ENCODE data around the gene MAST1.

Gene MAST1

DNA sequence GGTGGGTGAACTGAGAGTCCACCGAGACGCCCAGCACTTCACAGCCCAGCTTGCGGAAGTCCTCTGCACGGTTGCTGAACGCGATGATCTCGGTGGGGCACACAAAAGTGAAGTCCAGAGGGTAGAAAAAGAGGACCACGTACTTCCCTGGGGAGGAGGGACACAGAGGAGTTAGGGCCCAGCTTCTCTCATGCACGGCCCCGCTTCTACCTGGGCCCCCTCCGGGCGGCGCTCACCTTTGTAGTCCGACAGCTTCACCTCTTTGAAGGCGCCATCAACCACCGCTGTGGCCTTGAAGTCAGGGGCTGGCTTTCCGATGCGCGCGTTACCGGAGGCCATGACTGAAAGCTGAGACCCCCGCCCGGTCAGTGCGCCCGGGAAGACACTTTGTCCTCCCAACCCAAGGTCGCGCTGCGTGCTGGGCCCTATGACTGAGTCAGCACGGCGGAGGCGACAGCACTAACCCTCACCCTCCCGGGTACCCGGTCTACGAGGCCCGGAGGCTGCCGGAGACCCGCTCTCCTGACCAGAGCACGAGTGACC is 37.3 kb upstream of the MAST1 start:
- DNase-seq (ENCODE audit: low spot score) = no peak
- TF ChIP-seq, protein P1, sequence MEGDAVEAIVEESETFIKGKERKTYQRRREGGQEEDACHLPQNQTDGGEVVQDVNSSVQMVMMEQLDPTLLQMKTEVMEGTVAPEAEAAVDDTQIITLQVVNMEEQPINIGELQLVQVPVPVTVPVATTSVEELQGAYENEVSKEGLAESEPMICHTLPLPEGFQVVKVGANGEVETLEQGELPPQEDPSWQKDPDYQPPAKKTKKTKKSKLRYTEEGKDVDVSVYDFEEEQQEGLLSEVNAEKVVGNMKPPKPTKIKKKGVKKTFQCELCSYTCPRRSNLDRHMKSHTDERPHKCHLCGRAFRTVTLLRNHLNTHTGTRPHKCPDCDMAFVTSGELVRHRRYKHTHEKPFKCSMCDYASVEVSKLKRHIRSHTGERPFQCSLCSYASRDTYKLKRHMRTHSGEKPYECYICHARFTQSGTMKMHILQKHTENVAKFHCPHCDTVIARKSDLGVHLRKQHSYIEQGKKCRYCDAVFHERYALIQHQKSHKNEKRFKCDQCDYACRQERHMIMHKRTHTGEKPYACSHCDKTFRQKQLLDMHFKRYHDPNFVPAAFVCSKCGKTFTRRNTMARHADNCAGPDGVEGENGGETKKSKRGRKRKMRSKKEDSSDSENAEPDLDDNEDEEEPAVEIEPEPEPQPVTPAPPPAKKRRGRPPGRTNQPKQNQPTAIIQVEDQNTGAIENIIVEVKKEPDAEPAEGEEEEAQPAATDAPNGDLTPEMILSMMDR (conservative IDR thresholded peaks at IDR 0.05; ENCODE audit: low read depth) = no peak
- peak overlapping the region; percentile 100 for H3K27ac ChIP-seq
- CTCF ChIA-PET = interaction anchor here (0.6 to 1.3 kb wide), 4 partner anchors 23 to 47 kb away, joined by 3 to 8 read pairs (median 5); no protein-coding TSS in a partner anchor
- POLR2A ChIA-PET (ENCODE audit: low non-redundant PET) = no interaction called here

DNA sequence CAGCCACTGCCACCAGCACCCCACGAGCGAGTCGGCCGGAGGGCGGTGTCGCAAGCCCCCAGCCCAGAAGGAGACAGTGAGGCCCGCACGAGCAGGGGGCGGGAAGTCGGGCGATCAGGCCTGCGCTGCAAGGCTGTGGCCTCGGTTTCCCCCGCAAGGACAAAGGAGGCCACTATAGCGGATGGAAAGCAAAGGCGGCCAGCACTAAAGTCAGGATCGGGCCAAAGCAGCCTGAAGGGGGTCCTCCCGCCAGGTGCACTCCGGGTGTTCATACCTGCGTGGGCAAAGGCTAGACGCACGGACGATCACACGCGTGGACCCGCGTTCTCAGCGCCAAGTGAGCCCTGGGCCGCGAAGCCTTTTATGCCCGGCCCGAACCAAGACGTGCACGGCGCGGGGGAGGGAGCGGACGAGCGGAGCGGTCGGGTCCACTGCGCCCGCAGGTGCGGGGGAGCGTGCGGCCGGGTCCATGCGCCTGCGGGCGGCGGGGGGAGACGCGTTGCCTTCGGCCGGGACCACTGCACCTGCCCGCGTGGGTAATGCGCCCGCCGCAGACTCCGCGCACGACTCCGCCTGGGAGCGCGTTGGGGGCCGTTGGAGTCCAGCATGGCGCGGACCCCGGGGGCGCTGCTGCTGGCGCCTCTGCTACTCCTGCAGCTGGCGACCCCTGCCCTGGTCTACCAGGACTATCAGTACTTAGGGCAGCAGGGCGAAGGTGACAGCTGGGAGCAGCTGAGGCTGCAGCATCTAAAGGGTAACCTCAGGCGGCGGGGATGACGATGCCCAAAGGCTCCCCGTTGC is 36.6 kb upstream of the MAST1 start, which contains the start of the genes PRDX2 and THSD8:
TSS of gene PRDX2 (minus strand) at position 335 of the 801 bp plus-strand sequence. CDS start 539 bp downstream, outside the sequence.
TSS of gene THSD8 (plus strand) at position 604 of the 801 bp plus-strand sequence. CDS start at position 607, 3 bp downstream.
- peak; percentile 79 for DNase-seq (ENCODE audit: low spot score)
- H3K27ac ChIP-seq = peak within 1 kb of the TSS; percentile 100
- TF ChIP-seq, protein P1 (conservative IDR thresholded peaks at IDR 0.05; ENCODE audit: low read depth) = no peak
- POLR2A ChIA-PET (ENCODE audit: low non-redundant PET) = no interaction called here
- CTCF ChIA-PET = interaction anchor here (0.5 to 1.2 kb wide), 5 partner anchors 24 to 45 kb away, joined by 3 to 8 read pairs (median 3); no protein-coding TSS in a partner anchor

DNA sequence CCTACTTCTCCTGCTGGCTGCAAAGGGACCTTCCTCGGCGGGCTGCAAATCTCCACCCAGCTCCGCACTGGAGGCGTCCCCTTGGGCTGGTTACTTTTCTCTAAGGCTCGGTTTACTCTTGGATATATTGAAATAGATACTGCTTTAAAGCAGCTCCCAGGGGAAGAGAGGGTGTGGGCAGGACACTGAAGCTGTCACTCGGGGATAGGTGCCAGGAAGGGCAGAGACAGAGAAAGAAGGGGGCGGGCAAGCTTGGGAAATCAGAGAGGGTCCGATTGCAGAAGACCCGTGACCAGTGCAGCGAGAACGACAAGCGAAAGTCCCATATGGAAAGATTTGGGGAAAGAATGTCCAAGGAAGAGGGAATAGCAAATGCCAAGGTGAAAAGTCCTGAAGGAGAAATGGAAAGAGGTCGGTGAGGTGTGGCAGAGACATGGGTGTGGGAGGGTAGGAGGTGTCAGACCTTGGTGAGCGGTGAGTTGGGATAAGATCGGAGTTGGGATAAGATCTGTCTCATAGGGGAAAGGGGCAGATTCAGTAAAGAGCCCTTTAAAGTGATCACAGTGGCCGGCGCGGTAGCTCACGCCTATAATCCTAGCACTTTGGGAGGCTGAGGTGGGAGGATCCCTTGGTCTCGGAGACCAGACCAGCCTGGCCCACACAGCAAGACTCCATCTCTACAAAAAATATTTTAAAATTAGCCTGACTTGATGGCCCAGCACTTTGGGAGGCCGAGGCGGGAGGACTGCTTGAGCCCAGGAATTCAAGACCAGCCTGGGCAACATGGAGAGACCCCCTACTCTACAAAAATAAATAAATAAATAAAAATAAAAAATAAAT is 35.8 kb upstream of the MAST1 start:
- CTCF ChIA-PET = interaction anchor here (0.5 to 1.0 kb wide), 4 partner anchors 25 to 45 kb away, joined by 3 to 4 read pairs (median 3); no protein-coding TSS in a partner anchor
- POLR2A ChIA-PET (ENCODE audit: low non-redundant PET) = no interaction called here
- peak overlapping the region; percentile 100 for H3K27ac ChIP-seq
- TF ChIP-seq, protein P1 (conservative IDR thresholded peaks at IDR 0.05; ENCODE audit: low read depth) = no peak
- peak; percentile 13 for DNase-seq (ENCODE audit: low spot score)

DNA sequence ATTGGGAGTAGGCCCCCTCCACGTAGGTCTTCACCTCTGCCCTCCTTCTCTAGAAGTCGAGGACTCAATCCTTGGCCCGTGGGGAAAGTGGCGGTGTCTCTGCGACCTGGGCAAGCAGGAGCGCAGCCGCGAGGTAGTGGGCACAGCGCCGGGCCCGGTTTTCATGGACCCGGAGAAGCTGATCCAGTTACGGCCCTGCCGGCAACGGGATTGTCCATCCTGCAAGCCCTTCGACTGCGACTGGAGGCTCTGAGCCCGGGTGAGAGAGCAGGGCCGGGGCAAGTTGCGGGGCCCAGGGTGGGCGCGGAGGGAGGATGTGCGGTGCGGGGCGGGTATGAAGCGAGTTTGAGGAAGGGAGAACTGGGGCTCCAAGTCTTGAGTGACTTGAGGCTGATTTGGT is 34.3 kb upstream of the MAST1 start:
- DNase-seq (ENCODE audit: low spot score) = no peak
- TF ChIP-seq, protein P1 (conservative IDR thresholded peaks at IDR 0.05; ENCODE audit: low read depth) = no peak
- CTCF ChIA-PET = interaction anchor here (0.7 to 1.0 kb wide), 2 partner anchors 43 to 73 kb away, joined by 3 read pairs; no protein-coding TSS in a partner anchor
- no peak overlapping the region for H3K27ac ChIP-seq
- POLR2A ChIA-PET (ENCODE audit: low non-redundant PET) = no interaction called here

DNA sequence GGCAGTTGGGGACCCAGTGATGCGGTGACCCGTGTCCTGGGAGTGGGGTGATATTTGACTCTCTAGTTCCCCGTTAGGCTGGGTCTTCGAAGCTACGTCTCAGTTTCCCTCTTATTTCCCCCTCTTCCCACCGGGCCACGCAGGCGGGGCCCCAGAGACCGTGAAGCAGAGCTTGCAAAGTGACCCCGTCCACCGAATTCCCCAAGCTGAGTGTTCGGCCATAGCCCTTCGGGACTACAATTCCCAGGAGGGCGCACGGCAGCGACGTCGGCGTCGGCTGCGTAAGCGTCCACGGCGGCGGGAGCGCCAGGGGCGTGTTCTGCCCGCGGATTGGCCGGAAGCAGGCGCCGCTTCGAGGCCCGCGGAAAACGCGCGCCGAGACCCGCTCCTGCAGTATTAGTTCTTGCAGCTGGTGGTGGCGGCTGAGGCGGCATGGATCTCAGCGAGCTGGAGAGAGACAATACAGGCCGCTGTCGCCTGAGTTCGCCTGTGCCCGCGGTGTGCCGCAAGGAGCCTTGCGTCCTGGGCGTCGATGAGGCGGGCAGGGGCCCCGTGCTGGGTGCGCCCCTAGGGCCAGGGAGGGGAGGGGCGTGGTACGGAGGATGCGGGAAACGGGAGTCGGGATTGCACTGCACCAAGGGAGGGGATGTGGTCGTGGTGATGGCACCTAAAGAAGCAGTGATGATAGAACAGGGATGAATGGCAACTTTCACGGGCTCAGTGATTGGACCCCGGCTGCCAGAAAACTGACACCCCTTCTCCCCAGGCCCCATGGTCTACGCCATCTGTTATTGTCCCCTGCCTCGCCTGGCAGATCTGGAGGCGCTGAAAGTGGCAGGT is 31.9 kb upstream of the MAST1 start, which contains the start of gene RNASEH2A:
TSS of gene RNASEH2A (plus strand) at position 343 of the 840 bp plus-strand sequence. CDS start at position 433, 90 bp downstream.
- H3K27ac ChIP-seq = peak within 1 kb of the TSS; percentile 76
- ChIA-PET POLR2A (ENCODE audit: low non-redundant PET) (interaction anchor here (0.6 kb wide), 1 partner anchor 115 kb away, joined by 4 read pairs; no protein-coding TSS in a partner anchor), CTCF (interaction anchor here (0.6 to 1.2 kb wide), 4 partner anchors 29 to 1037 kb away, joined by 3 to 4 read pairs (median 3); no protein-coding TSS in a partner anchor)
- TF ChIP-seq, protein P1 (conservative IDR thresholded peaks at IDR 0.05; ENCODE audit: low read depth) = no peak
- peak; percentile 88 for DNase-seq (ENCODE audit: low spot score)
